SK-N-SH (cell line): ENCODE measurements around the gene PBX2. TPM values are rescaled to one million over a fixed set of nuclear protein-coding genes. Genes with fewer than 3 reads are reported as not detected.

Source experiments
- CTCF ChIA-PET: fragments of 300-600, 350-600 bp; formaldehyde crosslinking; extraction: SDS; loops from one replicate; lab custom pipeline; 2021; lab: Yijun Ruan, JAX
- POLR2A ChIA-PET: fragments of 350-600 bp; sonication (Branson Sonifier 250); formaldehyde crosslinking; extraction: SDS; loops from one replicate; lab custom pipeline; 2020; ENCODE audit warnings: antibody characterized with exemption, inconsistent platforms; lab: Yijun Ruan, JAX
- DNase-seq: peaks from one replicate; pipeline ENCODE4 v3.0.0; 2012
- H2AFZ ChIP-seq: fragments of 200-600 bp; sonication (generic); 2 replicates; pipeline ENCODE4 v1.8.1; 2016; ENCODE audit warnings: antibody characterized with exemption, mild to moderate bottlenecking, low read depth
- H3F3A ChIP-seq: fragments of 200-600 bp; sonication (generic); replicated peaks from 2 replicates; pipeline ENCODE3; 2016; ENCODE audit warnings: antibody characterized with exemption, mild to moderate bottlenecking; ENCODE audit not compliant: insufficient read depth
- H3K27ac ChIP-seq, 2 experiments: fragments of 200-500 bp in 1 of 2; fragments of 200-600 bp in 1 of 2; sonication (Bioruptor generic) in 1 of 2; sonication (generic), shearing (Covaris generic) in 1 of 2; 2 replicates each; pipeline versions ENCODE4 v1.5.1 to v1.6.1; 2014 to 2016; ENCODE audit warnings: low read depth in 2 of 2, inconsistent platforms in 1 of 2, low read length in 1 of 2, mild to moderate bottlenecking in 1 of 2, mixed read lengths in 1 of 2
- H3K27me3 ChIP-seq: fragments of 200-600 bp; sonication (generic), shearing (Covaris generic); 2 replicates; pipeline ENCODE4 v1.6.1; 2016; ENCODE audit warnings: mixed run types; ENCODE audit not compliant: insufficient read depth
- H3K36me3 ChIP-seq, 2 experiments: fragments of 200-500 bp in 1 of 2; fragments of 200-600 bp in 1 of 2; sonication (Bioruptor generic) in 1 of 2; sonication (generic) in 1 of 2; replicated peaks in 1 of 2; 2 replicates each; pipeline versions ENCODE3 to v1.5.1; 2014 to 2016; ENCODE audit warnings: low read length in 1 of 2, mild to moderate bottlenecking in 1 of 2; ENCODE audit not compliant: insufficient read depth in 2 of 2, control insufficient read depth in 1 of 2
- H3K4me1 ChIP-seq, 2 experiments: fragments of 200-500 bp in 1 of 2; fragments of 200-600 bp in 1 of 2; sonication (Bioruptor generic) in 1 of 2; sonication (generic), shearing (Covaris generic) in 1 of 2; 2 replicates each; pipeline versions ENCODE4 v1.5.1 to v1.6.1; 2014 to 2016; ENCODE audit warnings: low read depth in 1 of 2, low read length in 1 of 2, mixed run types in 1 of 2; ENCODE audit not compliant: insufficient read depth in 2 of 2, control insufficient read depth in 1 of 2
- H3K4me2 ChIP-seq: fragments of 200-600 bp; sonication (generic), shearing (Covaris generic); 2 replicates; pipeline ENCODE4 v1.6.1; 2017; ENCODE audit warnings: mixed run types
- H3K4me3 ChIP-seq, 2 experiments: fragments of 200-500 bp in 1 of 2; fragments of 200-600 bp in 1 of 2; sonication (Bioruptor generic) in 1 of 2; sonication (generic), shearing (Covaris generic) in 1 of 2; 2 replicates each; pipeline versions ENCODE4 v1.5.1 to v1.8.1; 2014 to 2016; ENCODE audit warnings: low read depth in 2 of 2, inconsistent platforms in 1 of 2, low read length in 1 of 2, mild to moderate bottlenecking in 1 of 2, mixed read lengths in 1 of 2, moderate library complexity in 1 of 2
- H3K79me2 ChIP-seq: fragments of 200-600 bp; sonication (generic); 2 replicates; pipeline ENCODE4 v1.8.1; 2017; ENCODE audit warnings: mild to moderate bottlenecking; ENCODE audit not compliant: insufficient read depth
- H3K9ac ChIP-seq: fragments of 200-600 bp; sonication (generic); 2 replicates; pipeline ENCODE4 v1.6.1; 2017; ENCODE audit warnings: mixed run types
- H3K9me2 ChIP-seq: fragments of 200-600 bp; sonication (generic); 2 replicates; pipeline ENCODE4 v1.6.1; 2017; ENCODE audit warnings: mixed run types
- H3K9me3 ChIP-seq: fragments of 200-600 bp; sonication (generic); 2 replicates; pipeline ENCODE4 v1.6.1; 2017; ENCODE audit warnings: mixed run types, mild to moderate bottlenecking, moderate library complexity
- H4K20me1 ChIP-seq: fragments of 200-600 bp; sonication (generic); 2 replicates; pipeline ENCODE4 v1.6.1; 2017; ENCODE audit warnings: mild to moderate bottlenecking, mixed run types; ENCODE audit not compliant: insufficient read depth
- EZH2phosphoT487 ChIP-seq: fragments of 200-600 bp; sonication (generic); IDR thresholded peaks from 2 replicates; pipeline ENCODE4 v1.6.1; 2017; ENCODE audit warnings: low read depth, mixed run types, mild to moderate bottlenecking, antibody characterized with exemption, moderate library complexity, borderline replicate concordance
- FOSL2 ChIP-seq: IDR thresholded peaks from 2 replicates; pipeline ENCODE4 v1.4.0; 2012; ENCODE audit warnings: low read depth, mild to moderate bottlenecking, moderate library complexity, borderline replicate concordance
- FOXM1 ChIP-seq: IDR thresholded peaks from 2 replicates; pipeline ENCODE4 v1.4.0; 2012; ENCODE audit warnings: low read depth, mild to moderate bottlenecking
- GABPA ChIP-seq: IDR thresholded peaks from 2 replicates; pipeline ENCODE4 v1.4.0; 2012; ENCODE audit warnings: low read depth, mild to moderate bottlenecking
- RXRA ChIP-seq: IDR thresholded peaks from 2 replicates; pipeline ENCODE4 v1.4.0; 2012; ENCODE audit warnings: low read depth, mild to moderate bottlenecking, borderline replicate concordance
- SIN3A ChIP-seq: IDR thresholded peaks from 2 replicates; pipeline ENCODE4 v1.6.1; 2012; ENCODE audit warnings: low read depth, mild to moderate bottlenecking, low read length, moderate library complexity, borderline replicate concordance
- SMC3 ChIP-seq: IDR thresholded peaks from 2 replicates; pipeline ENCODE4 v1.6.1; 2012; ENCODE audit warnings: low read depth, low read length, improper control_type of control experiment
- TCF12 ChIP-seq: IDR thresholded peaks from 2 replicates; pipeline ENCODE4 v1.4.0; 2012
- TEAD4 ChIP-seq: IDR thresholded peaks from 2 replicates; pipeline ENCODE4 v1.4.0; 2012; ENCODE audit warnings: mild to moderate bottlenecking, borderline replicate concordance; ENCODE audit not compliant: insufficient read depth
- YY1 ChIP-seq: IDR thresholded peaks from 2 replicates; pipeline ENCODE4 v1.4.0; 2012; ENCODE audit warnings: low read depth, mild to moderate bottlenecking
- WGBS: methylation state at CpG from one replicate; pipeline ENCODE4 v1.1.6; 2017; ENCODE audit warnings: low lambda C conversion rate; 5-methylcytosine and 5-hydroxymethylcytosine counted together
- polyA plus RNA-seq, 3 experiments: library from polyadenylated mRNA; depleted of rRNA; stranded (reverse); fragments of >200 nt; gene quantifications; 2 replicates each; pipeline ENCODE4 v1.2.3, GENCODE V29; 2012
- TF ChIP-seq, protein P1 (sequence below): fragments of 200-600 bp; sonication (generic); IDR thresholded peaks from 2 replicates; pipeline ENCODE4 v1.6.1; 2017; ENCODE audit warnings: antibody characterized with exemption, mild to moderate bottlenecking, moderate library complexity
- TF ChIP-seq, protein P2 (sequence below): IDR thresholded peaks from 2 replicates; pipeline ENCODE4 v1.4.0; 2012; ENCODE audit warnings: low read depth, borderline replicate concordance

PBX2 gene
- polyA plus RNA-seq, 1 of the 3 experiments (the other 2 are of a cell fraction), result 74.5 TPM

DNA sequence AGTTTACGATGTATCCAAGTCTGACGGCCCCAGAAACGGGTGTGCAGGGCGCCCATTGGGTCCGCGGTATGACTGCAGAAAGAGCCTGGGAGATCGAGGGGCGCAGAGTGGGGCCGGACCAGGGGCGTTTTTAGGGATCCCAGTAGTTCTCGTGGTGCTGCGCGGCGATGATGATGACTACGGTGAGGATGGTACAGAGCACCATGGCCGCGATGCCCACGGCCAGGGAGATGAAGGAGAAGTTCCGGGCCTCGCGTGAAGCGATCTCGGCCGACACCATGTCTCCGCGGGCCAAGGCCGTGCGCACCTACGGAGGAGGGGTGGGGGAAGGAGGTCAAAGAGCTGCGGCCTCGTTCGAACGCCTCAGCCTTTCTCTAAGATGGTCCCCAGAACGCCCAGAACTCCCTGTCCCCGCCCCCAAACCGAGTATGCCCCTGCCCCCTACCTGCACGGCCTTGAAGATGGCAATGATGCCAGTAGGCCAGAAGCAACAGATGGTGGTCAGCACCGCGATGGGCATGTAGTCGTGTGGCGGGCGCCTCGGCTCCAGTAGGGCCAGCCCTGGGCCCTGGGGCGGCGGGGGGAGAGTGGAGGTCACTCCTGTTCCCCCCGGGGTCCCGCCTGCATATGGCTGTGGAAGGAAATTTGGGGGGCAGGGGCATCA lies 40.8 kb downstream of the PBX2 start:
- Histone ChIP-seq H2AFZ (no peak overlapping the region), H3K36me3 (no peaks in the 10 kb centered on the region), H3K4me1 (peaks cover 13 to 21% of the 10 kb centered on the region in 2 experiments; a peak in 3 of 4 replicates), H3K9me2 (no peaks in the 10 kb centered on the region), H4K20me1 (no peaks in the 10 kb centered on the region), H3K9ac (no peak overlapping the region), H3K27ac (no peak overlapping the region), H3K9me3 (no peaks in the 10 kb centered on the region), H3K4me2 (no peak overlapping the region), H3K79me2 (peaks cover 1% of the 10 kb centered on the region; the same call in 1 of the 2 replicates), H3F3A (peaks cover 4% of the 10 kb centered on the region), H3K27me3 (no peaks in the 10 kb centered on the region), H3K4me3 (no peak overlapping the region)
- 90% methylated on average over 41 of the region's 47 CpGs for WGBS
- ChIA-PET CTCF (interaction anchor here (0.6 kb wide), 1 partner anchor 59 kb away, joined by 3 read pairs; no protein-coding TSS in a partner anchor), POLR2A (no interaction called here)
- no peak for DNase-seq
- TF ChIP-seq TCF12, result no peak
- TF ChIP-seq, protein P1, sequence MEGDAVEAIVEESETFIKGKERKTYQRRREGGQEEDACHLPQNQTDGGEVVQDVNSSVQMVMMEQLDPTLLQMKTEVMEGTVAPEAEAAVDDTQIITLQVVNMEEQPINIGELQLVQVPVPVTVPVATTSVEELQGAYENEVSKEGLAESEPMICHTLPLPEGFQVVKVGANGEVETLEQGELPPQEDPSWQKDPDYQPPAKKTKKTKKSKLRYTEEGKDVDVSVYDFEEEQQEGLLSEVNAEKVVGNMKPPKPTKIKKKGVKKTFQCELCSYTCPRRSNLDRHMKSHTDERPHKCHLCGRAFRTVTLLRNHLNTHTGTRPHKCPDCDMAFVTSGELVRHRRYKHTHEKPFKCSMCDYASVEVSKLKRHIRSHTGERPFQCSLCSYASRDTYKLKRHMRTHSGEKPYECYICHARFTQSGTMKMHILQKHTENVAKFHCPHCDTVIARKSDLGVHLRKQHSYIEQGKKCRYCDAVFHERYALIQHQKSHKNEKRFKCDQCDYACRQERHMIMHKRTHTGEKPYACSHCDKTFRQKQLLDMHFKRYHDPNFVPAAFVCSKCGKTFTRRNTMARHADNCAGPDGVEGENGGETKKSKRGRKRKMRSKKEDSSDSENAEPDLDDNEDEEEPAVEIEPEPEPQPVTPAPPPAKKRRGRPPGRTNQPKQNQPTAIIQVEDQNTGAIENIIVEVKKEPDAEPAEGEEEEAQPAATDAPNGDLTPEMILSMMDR, result no peak
- TF ChIP-seq SMC3, result no peak
- TF ChIP-seq FOXM1, result no peak

DNA sequence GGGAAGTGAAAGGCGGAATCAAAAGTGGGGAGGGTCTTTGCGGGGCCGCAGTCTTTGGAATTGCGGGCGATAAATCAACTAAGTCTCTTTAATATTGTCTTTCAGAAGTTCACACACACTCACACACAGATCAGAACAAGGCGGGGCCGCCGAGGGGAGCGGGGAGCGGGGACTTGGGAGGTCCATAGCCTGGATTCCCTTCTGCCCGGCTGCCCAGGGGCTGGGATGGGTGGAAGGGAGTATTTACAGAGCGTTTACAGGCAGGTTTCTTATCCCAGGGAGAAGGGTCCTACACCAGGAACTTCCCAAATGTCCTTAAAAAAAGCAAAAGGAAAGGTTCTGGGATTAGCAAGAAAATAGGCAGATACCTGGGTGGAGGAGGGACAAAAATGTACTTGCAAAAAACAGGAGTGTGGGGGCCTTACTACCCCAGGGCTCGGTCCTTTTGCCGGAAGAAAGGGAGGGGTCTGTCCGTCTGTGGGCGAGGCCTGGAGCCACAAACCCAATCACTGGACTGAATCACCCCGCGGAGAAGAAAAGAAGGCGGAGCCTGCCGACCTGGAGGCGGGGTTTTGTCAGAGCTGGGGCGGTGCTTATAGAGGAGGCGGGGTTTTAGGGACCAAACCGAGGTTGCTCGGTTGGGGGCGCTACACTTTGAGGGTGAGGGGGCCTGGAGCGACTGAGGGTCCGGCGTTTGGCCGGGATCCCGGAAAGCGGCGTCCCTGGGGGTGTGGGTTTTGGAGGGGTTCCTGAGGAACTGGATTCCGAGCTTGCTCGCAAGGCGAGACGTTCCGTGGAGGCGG lies 41.5 kb downstream of the PBX2 start:
- no peak overlapping the region for H3K27ac ChIP-seq
- CTCF ChIA-PET, result interaction anchor here (0.6 kb wide), 1 partner anchor 60 kb away, joined by 3 read pairs; no protein-coding TSS in a partner anchor
- H3F3A ChIP-seq, result peaks cover 4% of the 10 kb centered on the region
- H3K27me3 ChIP-seq, result no peaks in the 10 kb centered on the region
- no peaks in the 10 kb centered on the region for H4K20me1 ChIP-seq
- H3K9ac ChIP-seq, result no peak overlapping the region
- no peak overlapping the region for H2AFZ ChIP-seq
- no peaks in the 10 kb centered on the region for H3K36me3 ChIP-seq
- DNase-seq, result peak; percentile 65
- H3K9me3 ChIP-seq, result no peaks in the 10 kb centered on the region
- 89% methylated on average over 35 of the region's 39 CpGs for WGBS
- H3K4me3 ChIP-seq, result no peak overlapping the region
- H3K4me1 ChIP-seq, result peaks cover 13 to 21% of the 10 kb centered on the region in 2 experiments; a peak in 3 of 4 replicates
- H3K79me2 ChIP-seq, result no peaks in the 10 kb centered on the region
- TF ChIP-seq TEAD4 (no peak), EZH2phosphoT487 (no peak), FOSL2 (no peak), SIN3A (no peak), RXRA (no peak), GABPA (no peak), YY1 (no peak)
- TF ChIP-seq, protein P1, result no peak
- TF ChIP-seq, protein P2, sequence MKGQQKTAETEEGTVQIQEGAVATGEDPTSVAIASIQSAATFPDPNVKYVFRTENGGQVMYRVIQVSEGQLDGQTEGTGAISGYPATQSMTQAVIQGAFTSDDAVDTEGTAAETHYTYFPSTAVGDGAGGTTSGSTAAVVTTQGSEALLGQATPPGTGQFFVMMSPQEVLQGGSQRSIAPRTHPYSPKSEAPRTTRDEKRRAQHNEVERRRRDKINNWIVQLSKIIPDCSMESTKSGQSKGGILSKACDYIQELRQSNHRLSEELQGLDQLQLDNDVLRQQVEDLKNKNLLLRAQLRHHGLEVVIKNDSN, result no peak
- TF ChIP-seq, all 33 proteins: peak for 0
- no peak overlapping the region for H3K4me2 ChIP-seq
- H3K9me2 ChIP-seq, result no peaks in the 10 kb centered on the region
- POLR2A ChIA-PET, result no interaction called here
